Ishikawa (cell line): ENCODE measurements around the gene LYZL1.

Source experiments
- CEBPB ChIP-seq: IDR thresholded peaks from 2 replicates; pipeline ENCODE4 v1.6.1; 2012
- CREB1 ChIP-seq: IDR thresholded peaks from 2 replicates; pipeline ENCODE4 v1.6.1; 2012; ENCODE audit warnings: low read depth
- EP300 ChIP-seq: IDR thresholded peaks from 2 replicates; pipeline ENCODE4 v1.6.1; 2012; ENCODE audit warnings: borderline replicate concordance
- FOXM1 ChIP-seq: IDR thresholded peaks from 2 replicates; pipeline ENCODE4 v1.6.1; 2012; ENCODE audit warnings: low read depth, borderline replicate concordance
- MAX ChIP-seq: IDR thresholded peaks from 2 replicates; pipeline ENCODE4 v1.6.1; 2012
- NFIC ChIP-seq: IDR thresholded peaks from 2 replicates; pipeline ENCODE4 v1.6.1; 2012
- RAD21 ChIP-seq: IDR thresholded peaks from 2 replicates; pipeline ENCODE4 v1.6.1; 2012; ENCODE audit warnings: low read depth
- REST ChIP-seq: IDR thresholded peaks from 2 replicates; pipeline ENCODE4 v1.6.1; 2012; ENCODE audit warnings: low read depth, mild to moderate bottlenecking
- TAF1 ChIP-seq: IDR thresholded peaks from 2 replicates; pipeline ENCODE4 v1.6.1; 2012; ENCODE audit warnings: low read depth, mild to moderate bottlenecking
- TCF12 ChIP-seq: IDR thresholded peaks from 2 replicates; pipeline ENCODE4 v1.6.1; 2012; ENCODE audit warnings: low read depth
- TEAD4 ChIP-seq: IDR thresholded peaks from 2 replicates; pipeline ENCODE4 v1.6.1; 2012
- USF1 ChIP-seq: IDR thresholded peaks from 2 replicates; pipeline ENCODE4 v1.6.1; 2012
- ZBTB7A ChIP-seq: IDR thresholded peaks from 2 replicates; pipeline ENCODE4 v1.6.1; 2012; ENCODE audit warnings: low read depth

- TF ChIP-seq EP300 = no peak
- no peak for TF ChIP-seq TAF1
- no peak for TF ChIP-seq MAX
- no peak for TF ChIP-seq FOXM1
- TF ChIP-seq REST = no peak
- TF ChIP-seq TEAD4 = no peak
- TF ChIP-seq TCF12 = no peak
- TF ChIP-seq CEBPB = no peak
- no peak for TF ChIP-seq NFIC
- TF ChIP-seq ZBTB7A = no peak
- no peak for TF ChIP-seq RAD21
- TF ChIP-seq USF1 = no peak
- no peak for TF ChIP-seq CREB1
Measured at GRCh38 chr10:29322918-29323317, 34.0 kb downstream of the LYZL1 start.
